B cell (primary cell): ENCODE data around the gene GPR62. TPM values are rescaled to one million over a fixed set of nuclear protein-coding genes. Genes with fewer than 3 reads are reported as not detected.

Experiments used
- ATAC-seq: fragments of 200-7000 bp; cut with Tn5 transposase; one replicate; pipeline ENCODE4 v1.10.0; 2021; ENCODE audit warnings: low read depth, mild to moderate bottlenecking, moderate number of reproducible peaks, moderate library complexity
- CTCF ChIA-PET: fragments of 350-600 bp; sonication (Branson Sonifier 250); formaldehyde crosslinking; loops from one replicate; lab custom pipeline; 2021; ENCODE audit warnings: antibody characterized with exemption, inconsistent platforms; lab: Charles Lee
- POLR2A ChIA-PET: fragments of 350-600 bp; sonication (Branson Sonifier 250); formaldehyde crosslinking; loops from one replicate; lab custom pipeline; 2021; ENCODE audit warnings: antibody characterized with exemption; lab: Charles Lee
- DNase-seq: peaks from one replicate; pipeline ENCODE4 v3.0.0; 2013
- H2AFZ ChIP-seq: 2 replicates; pipeline ENCODE4 v1.6.1; 2012; ENCODE audit warnings: mild to moderate bottlenecking, low read depth, low read length; ENCODE audit not compliant: insufficient read depth, poor library complexity, severe bottlenecking
- H3K27ac ChIP-seq, 2 donors: 1 replicate in 1 of 2; 2 replicates in 1 of 2; pipeline ENCODE4 v1.5.1; 2012 to 2013; ENCODE audit warnings: low read length in 2 of 2, mild to moderate bottlenecking in 2 of 2, moderate library complexity in 1 of 2
- H3K27me3 ChIP-seq, 4 experiments: fragments of 200-600 bp in 1 of 4; sonication (generic) in 1 of 4; replicated peaks in 1 of 4; 1 replicate in 2 of 4; 2 replicates in 2 of 4; pipeline versions ENCODE4 v1.6.1 to v1.7.0; 2013 to 2016; ENCODE audit warnings: low read length in 3 of 4, mild to moderate bottlenecking in 2 of 4, mixed read lengths in 1 of 4, moderate library complexity in 1 of 4; ENCODE audit not compliant: insufficient read depth in 4 of 4, control insufficient read depth in 3 of 4; ENCODE audit errors: control extremely low read depth in 1 of 4
- H3K36me3 ChIP-seq, 2 experiments: replicated peaks in 1 of 2; 1 replicate in 1 of 2; 2 replicates in 1 of 2; pipeline versions ENCODE4 v1.6.1 to v1.7.1; 2013; ENCODE audit warnings: low read length in 1 of 2; ENCODE audit not compliant: insufficient read depth in 2 of 2, control insufficient read depth in 1 of 2; ENCODE audit errors: control extremely low read depth in 1 of 2, extremely low read depth in 1 of 2
- H3K4me1 ChIP-seq, 2 donors: fragments of 200-600 bp in 1 of 2; sonication (generic) in 1 of 2; 1 replicate in 1 of 2; 2 replicates in 1 of 2; pipeline versions ENCODE4 v1.5.1 to v1.6.1; 2013 to 2017; ENCODE audit warnings: low read length in 2 of 2; ENCODE audit not compliant: control insufficient read depth in 2 of 2, insufficient read depth in 2 of 2
- H3K4me2 ChIP-seq: replicated peaks from 2 replicates; pipeline ENCODE3; 2012; ENCODE audit warnings: mild to moderate bottlenecking, low read depth, low read length; ENCODE audit not compliant: poor library complexity, severe bottlenecking
- H3K4me3 ChIP-seq, 5 experiments: fragments of 200-600 bp in 1 of 5; sonication (generic) in 1 of 5; 1 replicate in 3 of 5; 2 replicates in 2 of 5; pipeline versions ENCODE4 v1.5.1 to v1.7.0; 2011 to 2016; ENCODE audit warnings: low read length in 4 of 5, mild to moderate bottlenecking in 4 of 5, low read depth in 2 of 5, control low read depth in 1 of 5, moderate library complexity in 1 of 5; ENCODE audit not compliant: insufficient read depth in 1 of 5; ENCODE audit errors: control extremely low read depth in 1 of 5, extremely low read depth in 1 of 5
- H3K79me2 ChIP-seq: fragments of 200-600 bp; sonication (generic); one replicate; pipeline ENCODE4 v1.6.0; 2016; ENCODE audit warnings: low read length; ENCODE audit not compliant: control insufficient read depth, insufficient read depth
- H3K9ac ChIP-seq: fragments of 200-600 bp; sonication (generic); 2 replicates; pipeline ENCODE4 v1.6.1; 2017; ENCODE audit warnings: mild to moderate bottlenecking, low read length, moderate library complexity
- H3K9me3 ChIP-seq, 3 donors: one replicate each; pipeline versions ENCODE4 v1.6.1 to v1.7.1; 2013; ENCODE audit warnings: low read length in 2 of 3; ENCODE audit not compliant: control insufficient read depth in 2 of 3, insufficient read depth in 1 of 3; ENCODE audit errors: control extremely low read depth in 1 of 3
- H4K20me1 ChIP-seq: 2 replicates; pipeline ENCODE4 v1.6.0; 2012; ENCODE audit warnings: mild to moderate bottlenecking, low read length; ENCODE audit not compliant: insufficient read depth, control insufficient read depth, poor library complexity, severe bottlenecking
- H3K27ac Mint-ChIP-seq: one replicate; pipeline ENCODE4 v1.8.0; 2021; ENCODE audit warnings: mixed read lengths
- H3K27me3 Mint-ChIP-seq: one replicate; pipeline ENCODE4 v1.8.0; 2021; ENCODE audit warnings: mixed read lengths
- H3K4me1 Mint-ChIP-seq: one replicate; pipeline ENCODE4 v1.8.0; 2021; ENCODE audit warnings: mixed read lengths
- H3K4me3 Mint-ChIP-seq: one replicate; pipeline ENCODE4 v1.8.0; 2021; ENCODE audit warnings: mixed read lengths
- H3K9me3 Mint-ChIP-seq: one replicate; pipeline ENCODE4 v1.8.0; 2022; ENCODE audit warnings: mixed read lengths; ENCODE audit not compliant: insufficient read depth
- CTCF ChIP-seq: fragments of 200-600 bp; IDR thresholded peaks from one replicate; pipeline ENCODE4 v1.8.0; 2022; ENCODE audit warnings: antibody characterized with exemption, mild to moderate bottlenecking
- EZH2 ChIP-seq: IDR thresholded peaks from 2 replicates; pipeline ENCODE4 v1.6.1; 2012; ENCODE audit warnings: borderline replicate concordance, low read depth, mild to moderate bottlenecking, moderate library complexity, low read length; ENCODE audit not compliant: insufficient read depth, poor library complexity, severe bottlenecking
- WGBS: methylation state at CpG from one replicate; pipeline ENCODE4 v1.1.5; 2013; ENCODE audit warnings: missing lambda C conversion rate; ENCODE audit not compliant: insufficient coverage; 5-methylcytosine and 5-hydroxymethylcytosine counted together
- intact Hi-C: fragments of 100-400 bp; cut with micrococcal nuclease; formaldehyde crosslinking; loops from one replicate; pipeline ENCODE4 v1.10.0; 2022
- polyA plus RNA-seq: library from polyadenylated mRNA; depleted of rRNA; stranded (reverse); fragments of >200 nt; gene quantifications from 2 replicates; pipeline ENCODE4 v1.2.3, GENCODE V29; 2012
- total RNA-seq, 2 donors: library from RNA; stranded (reverse); fragments of 120-200 nt in 1 of 2; gene quantifications; 1 replicate in 1 of 2; 2 replicates in 1 of 2; pipeline versions ENCODE4 v1.2.3 to v1.2.4, GENCODE V29; 2013 to 2022

Gene GPR62
- total and polyA plus RNA-seq, 2 donors (not counting 1 experiment from before 2014, with no cell fraction given): not detected

DNA sequence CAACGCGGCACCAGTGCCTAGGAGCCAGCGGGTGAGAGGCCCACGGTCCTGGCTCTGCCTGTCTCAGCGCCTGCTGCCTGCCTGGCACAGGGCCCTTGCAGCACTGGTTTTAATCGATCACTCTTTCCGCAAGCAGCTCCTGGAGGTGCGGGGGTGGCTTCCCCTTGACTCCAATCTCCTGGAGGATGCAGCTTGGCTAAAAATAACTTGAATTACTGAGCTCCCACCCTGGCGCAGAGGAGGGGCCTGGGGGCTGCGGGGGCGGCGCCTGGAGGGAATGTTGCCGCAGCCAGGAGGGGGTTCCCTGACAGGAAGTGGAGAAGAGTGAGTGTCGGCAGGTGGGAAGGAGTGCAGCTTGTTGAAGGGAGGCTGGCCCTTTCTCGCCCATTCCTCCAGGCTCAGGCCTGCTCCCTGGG lies 50.4 kb downstream of the GPR62 start:
- intact Hi-C loops: no loop called here
- Mint-ChIP-seq H3K27ac (no peak overlapping the region), H3K9me3 (no peaks in the 10 kb centered on the region), H3K4me1 (peaks cover 5% of the 10 kb centered on the region), H3K4me3 (no peak overlapping the region), H3K27me3 (no peaks in the 10 kb centered on the region)
- TF ChIP-seq CTCF: no peak
- TF ChIP-seq EZH2: no peak
- H4K20me1 ChIP-seq: no peaks in the 10 kb centered on the region
- WGBS: 46% methylated on average over 15 of the region's 15 CpGs
- H3K9me3 ChIP-seq: no peaks in the 10 kb centered on the region
- ATAC-seq (no peak), DNase-seq (no peak)
- POLR2A ChIA-PET: no interaction called here
- H3K4me1 ChIP-seq: peaks cover 6 to 13% of the 10 kb centered on the region in 2 donors
- H3K4me2 ChIP-seq: no peak overlapping the region
- no peak overlapping the region for H3K27ac ChIP-seq
- CTCF ChIA-PET: no interaction called here
- no peak overlapping the region for H3K4me3 ChIP-seq
- H2AFZ ChIP-seq: no peak overlapping the region
- H3K79me2 ChIP-seq: no peaks in the 10 kb centered on the region
- no peaks in the 10 kb centered on the region for H3K36me3 ChIP-seq
- no peaks in the 10 kb centered on the region for H3K27me3 ChIP-seq
- H3K9ac ChIP-seq: no peak overlapping the region

DNA sequence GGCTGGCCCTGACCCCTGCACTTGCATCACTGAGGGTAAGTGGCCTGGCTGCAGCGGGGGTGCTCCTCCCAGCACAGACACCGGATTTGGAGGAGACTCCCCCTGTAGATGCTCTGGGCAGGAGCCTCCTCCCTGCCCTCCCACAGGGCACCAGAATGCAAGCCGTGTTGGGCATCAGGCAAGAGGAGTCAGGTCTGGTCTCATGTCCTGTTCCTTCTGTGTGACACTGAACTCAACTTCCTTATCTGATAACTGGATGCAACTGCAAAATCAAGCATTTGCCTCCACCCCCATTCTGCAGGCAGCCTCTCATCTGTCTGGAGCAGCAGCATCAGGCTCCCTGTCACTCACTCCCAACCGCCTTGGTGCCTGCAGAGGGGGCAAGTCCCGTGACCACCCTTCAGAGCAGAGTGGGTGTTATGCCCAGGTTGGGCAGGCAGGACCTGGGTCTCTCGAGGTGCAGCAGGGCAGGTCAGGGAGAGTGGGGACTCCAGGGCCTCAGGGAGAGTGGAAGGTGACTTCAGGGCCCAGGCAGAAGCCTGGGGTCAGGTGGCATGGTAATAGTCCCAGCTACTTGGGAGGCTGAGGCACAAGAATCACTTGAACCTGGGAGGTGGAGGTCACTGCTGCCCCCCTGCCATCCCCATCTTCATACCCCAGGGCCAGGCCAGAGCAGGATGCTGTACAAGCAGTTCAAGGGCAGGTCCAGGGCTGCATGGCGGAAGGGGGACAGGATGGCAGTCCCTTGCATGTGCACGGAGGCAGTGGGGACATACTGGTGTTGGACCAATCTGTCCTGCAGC lies 51.0 kb downstream of the GPR62 start:
- Mint-ChIP-seq H3K27ac (no peak overlapping the region), H3K4me3 (no peak overlapping the region), H3K9me3 (no peaks in the 10 kb centered on the region), H3K4me1 (peaks cover 5% of the 10 kb centered on the region), H3K27me3 (no peaks in the 10 kb centered on the region)
- H3K27me3 ChIP-seq: no peaks in the 10 kb centered on the region
- CTCF ChIA-PET: interaction anchor here (1.8 kb wide), 1 partner anchor 137 kb away, joined by 7 read pairs; no protein-coding TSS in a partner anchor
- POLR2A ChIA-PET: no interaction called here
- H2AFZ ChIP-seq: no peak overlapping the region
- 62% methylated on average over 7 of the region's 8 CpGs for WGBS
- no peak for DNase-seq
- no peak overlapping the region for H3K27ac ChIP-seq
- no peak overlapping the region for H3K9ac ChIP-seq
- H3K9me3 ChIP-seq: no peaks in the 10 kb centered on the region
- no peaks in the 10 kb centered on the region for H4K20me1 ChIP-seq
- H3K36me3 ChIP-seq: no peaks in the 10 kb centered on the region
- peaks cover 6 to 12% of the 10 kb centered on the region in 2 donors for H3K4me1 ChIP-seq
- TF ChIP-seq EZH2: no peak
- no peak for TF ChIP-seq CTCF
- no peak for ATAC-seq
- no peak overlapping the region for H3K4me2 ChIP-seq
- intact Hi-C loops: no loop called here
- no peaks in the 10 kb centered on the region for H3K79me2 ChIP-seq
- H3K4me3 ChIP-seq: no peak overlapping the region
